GM21447 (cell line): ENCODE data around the gene RENBP.
A peak's percentile ranks its signal among the peaks of the same experiment; 100 is the strongest.
"Not testable (repeated sequence)": the region's sequence is repeated elsewhere in the genome, so short reads cannot be mapped to it uniquely, and the experiment has no call there.

Experiments used
- ATAC-seq: cut with Tn5 transposase; IDR thresholded peaks from one replicate; pipeline ENCODE4 v1.9.1; 2021; ENCODE audit not compliant: unreplicated experiment

The RENBP gene

DNA sequence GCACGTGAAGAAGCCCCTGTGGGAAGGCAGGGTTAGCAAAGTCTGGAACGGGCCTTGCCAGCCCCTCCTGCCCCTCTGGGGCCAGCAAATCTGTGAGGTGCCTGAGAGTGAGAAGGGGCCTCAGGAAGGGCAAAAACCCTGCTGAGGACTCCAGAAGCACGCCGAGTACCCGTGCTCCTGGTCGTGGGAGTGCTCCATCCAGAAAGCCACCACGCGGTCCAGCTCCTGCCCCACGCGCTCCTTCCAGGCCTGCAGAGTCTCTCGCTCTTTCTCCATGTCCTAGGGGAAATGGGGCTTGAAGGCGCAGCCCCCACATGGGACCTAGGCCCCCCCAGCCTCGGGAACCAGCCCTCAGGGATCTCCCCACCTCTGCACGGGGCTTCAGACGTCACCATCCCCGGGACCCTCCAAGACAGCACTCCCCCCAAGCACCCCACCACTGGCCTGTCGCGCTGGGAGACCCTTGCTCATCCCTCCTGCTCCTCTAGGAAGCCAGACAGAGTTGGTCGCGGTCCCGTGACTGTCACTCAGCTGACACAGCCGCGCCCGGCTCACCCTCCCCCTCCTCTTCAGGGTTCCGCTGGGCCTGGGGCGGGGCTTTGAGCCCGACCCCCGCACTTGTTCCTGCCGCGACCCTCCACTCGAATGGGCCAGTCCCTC, at the start of gene RENBP:
TSS of gene RENBP (minus strand) at position 504 of the 660 bp plus-strand sequence. CDS start at position 471, 33 bp downstream.
- no peak for ATAC-seq

- ATAC-seq: no peak
These were observed 49.5 kb upstream of the RENBP start for GRCh38 chrX:153993978-153994377.

DNA sequence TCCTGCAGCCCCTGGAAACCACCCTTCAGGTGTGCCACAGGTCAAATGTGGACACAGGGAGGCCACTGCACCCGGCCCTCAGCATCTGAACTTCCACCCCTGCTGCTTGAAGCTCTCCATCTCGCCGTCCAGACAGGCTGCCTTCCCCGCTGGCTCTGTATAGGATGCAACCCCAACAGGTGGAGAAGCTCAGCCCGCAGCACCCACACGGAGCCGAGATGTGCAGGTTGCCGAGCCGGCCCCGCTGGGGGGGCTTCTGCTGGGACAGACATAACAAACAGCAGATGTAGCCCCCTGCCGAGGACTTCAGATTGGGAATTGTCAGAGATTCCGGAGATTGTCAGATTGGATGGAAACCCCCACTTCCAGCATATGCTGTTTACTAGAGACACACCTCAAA, 48.6 kb upstream of the RENBP start:
- no peak for ATAC-seq

GRCh38 chrX:153992180-153992579, 47.7 kb upstream of the RENBP start:
- ATAC-seq: no peak

DNA sequence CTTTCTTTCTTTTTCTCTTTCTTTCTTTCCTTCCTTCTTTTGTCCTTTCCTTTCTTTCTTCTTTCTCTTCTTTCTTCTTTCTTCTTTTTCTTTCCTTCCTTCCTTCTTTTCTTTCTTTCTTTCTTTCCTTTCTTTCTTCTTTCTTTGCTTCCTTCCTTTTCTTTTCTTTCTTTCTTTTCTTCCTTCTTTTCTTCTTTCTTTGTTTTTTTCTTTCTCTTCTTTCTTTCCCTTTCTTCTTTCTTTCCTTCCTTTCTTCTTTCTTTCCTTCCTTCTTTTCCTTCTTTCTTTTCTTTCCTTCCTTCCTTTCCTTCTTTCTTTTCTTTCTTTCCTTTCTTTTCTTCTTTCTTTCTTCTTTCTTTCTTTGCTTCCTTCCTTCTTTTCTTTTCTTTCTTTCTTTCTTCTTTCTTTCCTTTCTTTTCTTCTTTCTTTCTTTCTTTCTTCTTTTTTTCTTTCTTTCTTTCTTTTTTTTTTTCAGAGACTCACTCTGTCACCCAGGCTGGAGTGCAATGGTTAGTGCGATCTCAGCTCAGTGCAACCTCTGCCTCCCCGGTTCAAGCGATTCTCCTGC, 46.7 kb upstream of the RENBP start:
- no peak for ATAC-seq

GRCh38 chrX:153989973-153990655, 45.7 kb upstream of the RENBP start:
- ATAC-seq: no peak

- ATAC-seq: no peak
These were observed 44.0 kb upstream of the RENBP start for GRCh38 chrX:153988493-153988892.

DNA sequence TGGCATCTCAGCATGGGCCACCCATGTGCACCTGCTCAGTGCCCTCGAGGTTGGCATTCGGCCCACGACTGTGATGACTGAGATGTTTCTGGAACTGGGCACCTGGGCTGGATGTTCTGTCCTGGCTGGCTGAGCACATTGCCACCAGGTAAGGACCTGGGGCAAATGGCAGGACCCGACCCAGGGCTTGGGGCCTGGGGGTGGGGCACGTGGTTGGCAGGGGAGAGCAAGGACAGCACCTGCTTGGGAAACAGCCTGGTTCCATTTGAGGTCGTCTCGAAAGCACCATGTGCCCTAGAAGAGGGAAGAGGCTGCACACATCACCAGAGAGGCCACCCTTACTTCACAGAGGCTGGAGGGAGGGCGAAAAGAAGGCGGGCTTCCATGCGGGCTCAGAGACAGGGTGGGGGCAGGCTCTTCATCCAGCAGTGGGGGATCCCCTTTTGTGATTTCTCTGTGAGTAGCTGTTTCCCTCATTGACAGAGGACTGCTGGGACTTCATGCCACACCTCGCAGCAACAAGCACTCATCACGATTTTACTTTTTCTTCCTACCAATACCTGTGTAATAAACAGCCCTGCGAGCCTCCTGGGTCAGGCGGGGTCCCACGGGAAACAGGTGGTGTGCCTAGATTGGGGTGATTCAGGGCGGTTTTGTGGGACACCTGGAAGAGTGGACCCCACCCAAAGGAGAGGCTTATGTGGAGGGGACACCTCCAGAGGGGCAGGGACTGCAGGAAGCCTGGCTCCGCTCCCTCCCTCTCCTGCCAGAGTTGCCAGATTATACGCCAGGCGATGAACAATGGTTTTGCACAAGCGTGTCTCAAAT, 40.1 kb upstream of the RENBP start:
- no peak for ATAC-seq

- no peak for ATAC-seq
These were observed 38.9 kb upstream of the RENBP start for GRCh38 chrX:153983321-153983801.

DNA sequence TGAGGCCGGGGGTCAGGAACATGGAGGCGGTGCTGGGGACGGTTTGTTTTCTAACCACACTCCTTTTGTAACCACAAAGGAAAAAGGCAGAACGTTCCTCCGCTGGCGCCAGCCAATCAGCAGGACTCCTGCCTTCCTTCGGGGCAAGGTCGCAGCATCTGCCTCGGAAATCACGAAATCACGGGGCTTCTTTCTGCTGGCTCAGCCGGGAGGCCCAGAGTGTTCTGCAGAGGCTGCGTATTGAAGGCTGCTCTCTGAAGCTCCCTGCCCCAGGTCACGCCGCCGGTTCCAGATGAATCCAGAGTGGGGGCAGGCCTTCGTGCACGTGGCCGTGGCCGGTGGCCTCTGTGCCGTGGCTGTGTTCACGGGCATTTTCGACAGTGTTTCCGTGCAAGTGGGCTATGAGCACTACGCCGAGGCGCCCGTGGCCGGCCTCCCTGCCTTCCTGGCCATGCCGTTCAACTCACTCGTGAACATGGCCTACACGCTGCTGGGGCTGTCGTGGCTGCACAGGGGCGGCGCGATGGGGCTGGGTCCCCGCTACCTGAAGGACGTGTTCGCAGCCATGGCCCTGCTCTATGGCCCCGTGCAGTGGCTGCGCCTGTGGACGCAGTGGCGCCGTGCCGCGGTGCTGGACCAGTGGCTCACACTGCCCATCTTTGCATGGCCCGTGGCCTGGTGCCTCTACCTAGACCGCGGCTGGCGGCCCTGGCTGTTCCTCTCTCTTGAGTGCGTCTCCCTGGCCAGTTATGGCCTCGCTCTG, 37.5 kb upstream of the RENBP start:
- ATAC-seq: no peak

- ATAC-seq: no peak
These were observed 36.8 kb upstream of the RENBP start for GRCh38 chrX:153981231-153981630.

DNA sequence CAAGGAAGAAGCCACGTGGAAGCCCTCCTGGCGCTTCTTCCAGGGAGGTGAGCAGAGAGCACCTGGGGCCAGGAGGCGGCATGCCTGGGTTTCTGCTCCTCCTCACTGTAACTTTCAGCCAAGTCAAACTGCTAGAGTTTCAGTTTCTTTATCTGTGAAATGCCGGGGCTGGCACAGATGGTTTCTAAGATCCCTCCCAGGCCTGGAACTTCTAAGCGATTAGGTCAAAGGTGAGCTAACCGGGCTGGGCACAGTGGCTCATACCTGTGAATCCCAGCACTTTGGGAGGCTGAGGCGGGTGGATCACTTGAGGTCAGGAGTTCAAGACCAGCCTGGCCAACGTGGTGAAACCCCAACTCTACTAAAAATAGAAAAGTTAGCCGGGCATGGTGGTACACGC, 36.0 kb upstream of the RENBP start:
- ATAC-seq: not testable (repeated sequence)

- no peak for ATAC-seq
These were observed 30.4 kb upstream of the RENBP start for GRCh38 chrX:153974726-153975286.

- no peak for ATAC-seq
These were observed 29.7 kb upstream of the RENBP start for GRCh38 chrX:153974003-153974725.

DNA sequence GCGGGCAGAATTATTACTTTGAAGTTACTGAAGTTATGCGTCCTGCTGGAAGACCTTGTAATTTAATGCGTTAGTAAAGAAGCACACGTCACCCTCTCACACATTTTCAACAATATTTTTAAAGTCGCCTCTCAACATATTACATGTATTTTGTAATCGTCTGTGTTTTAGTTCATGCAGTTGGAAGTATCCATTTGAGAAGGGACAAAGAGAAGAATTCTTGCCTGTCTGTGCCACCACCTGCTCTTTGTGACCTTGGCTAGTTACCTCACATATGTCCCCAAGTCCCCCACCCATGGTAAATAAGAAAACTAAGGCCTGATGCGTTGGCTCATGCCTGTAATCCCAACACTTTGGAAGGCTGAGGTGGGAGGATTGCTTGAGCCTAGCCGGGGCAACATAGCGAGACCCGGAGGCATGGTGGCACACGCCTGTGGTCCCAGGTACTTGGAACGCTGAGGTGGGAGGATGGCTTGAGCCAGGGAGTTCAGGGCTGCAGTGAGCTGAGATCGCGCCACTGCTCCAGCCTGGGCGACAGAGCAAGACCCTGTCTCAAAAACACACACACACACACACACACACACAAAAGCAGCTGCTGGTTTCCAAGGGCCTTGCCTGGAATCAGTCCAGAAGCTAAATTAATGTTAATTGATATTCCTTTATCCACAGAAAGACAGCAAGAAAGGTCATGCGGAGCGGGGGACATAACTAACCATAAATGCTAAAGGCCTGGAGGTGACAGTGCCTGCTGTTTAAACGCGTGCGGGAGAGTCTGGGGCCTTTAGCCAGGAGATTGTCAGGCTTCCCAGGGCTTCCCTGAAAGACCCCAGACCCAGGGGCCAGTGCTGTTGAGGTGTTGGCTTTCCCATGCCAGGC, 28.9 kb upstream of the RENBP start:
- ATAC-seq: no peak

GRCh38 chrX:153972368-153973126, 28.1 kb upstream of the RENBP start, which contains the start of gene TMEM187:
TMEM187 (plus strand) TSS chrX:153972754; CDS start chrX:153982063, 9,309 bp downstream.
- ATAC-seq: peak; percentile 35

DNA sequence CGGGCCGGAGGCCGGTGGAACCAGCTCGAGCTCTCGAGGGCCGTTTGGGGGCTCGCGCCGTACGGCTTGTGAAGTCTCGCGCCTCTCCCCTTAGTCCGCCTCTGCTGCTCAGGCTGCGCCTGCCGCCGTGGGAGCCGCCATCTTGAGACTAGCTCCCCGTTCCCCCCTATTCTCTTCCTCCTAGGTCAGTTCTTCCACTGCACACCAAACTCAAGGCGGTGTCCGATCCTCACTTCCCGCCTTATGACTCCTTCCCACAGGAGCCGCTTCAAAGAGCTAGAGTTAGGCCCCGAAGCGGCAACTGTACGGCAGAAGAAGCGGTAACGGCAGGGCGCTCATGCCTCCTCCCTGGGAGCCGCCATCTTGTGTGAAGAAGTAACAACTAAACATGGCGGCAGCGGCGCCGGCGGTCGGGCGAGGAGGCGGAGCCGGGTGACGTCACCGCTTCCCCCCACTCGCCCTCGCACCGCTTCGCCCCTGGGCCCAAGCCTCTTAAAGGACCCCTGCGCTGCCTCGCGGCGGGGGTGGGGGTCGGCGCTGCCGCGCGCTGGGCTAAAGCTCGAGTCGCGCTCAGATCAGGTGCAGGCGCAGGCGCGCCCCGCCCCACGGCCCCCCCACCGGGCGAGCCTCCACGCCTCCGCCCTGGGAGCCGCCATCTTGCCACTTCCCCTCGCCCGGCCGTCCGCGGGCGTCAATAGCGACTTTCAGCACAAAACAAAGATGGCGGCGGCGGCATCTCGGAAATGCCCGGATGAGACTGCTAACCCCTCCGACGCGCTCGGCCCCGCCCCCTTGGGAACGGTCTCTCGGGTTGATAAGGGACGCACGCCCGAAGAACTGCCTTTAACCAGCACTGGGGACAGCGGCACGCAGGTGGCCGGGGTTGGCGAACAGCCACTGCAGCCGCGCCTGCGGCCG, 27.3 kb upstream of the RENBP start, which contains the start of gene HCFC1:
TSS of gene HCFC1 (minus strand) at position 369 of the 918 bp plus-strand sequence. CDS start 978 bp downstream, outside the sequence.
- peak; percentile 37 for ATAC-seq
